ENCODE measurements around the gene TMA7B. TPM values are rescaled to one million over a fixed set of nuclear protein-coding genes. Genes with fewer than 3 reads are reported as not detected.
"Not testable (repeated sequence)": the region's sequence is repeated elsewhere in the genome, so short reads cannot be mapped to it uniquely, and the experiment has no call there.

TMA7B gene
- total RNA-seq, 4 donors from 2014 or later = not detected

- peak overlapping the region in 1 of 4 donors; percentile 21 for H3K27ac ChIP-seq
- WGBS, 2 donors = 66 to 70% methylated on average over 8 of the region's 8 CpGs
- H3K9me3 ChIP-seq = no peaks in the 10 kb centered on the region
- H3K36me3 ChIP-seq = no peaks in the 10 kb centered on the region
- peaks cover 0 to 4% (median 0%) of the 10 kb centered on the region in 4 donors for H3K27me3 ChIP-seq
- H3K4me3 ChIP-seq = no peak overlapping the region
- TF ChIP-seq POLR2A (IDR thresholded peaks at IDR 0.05) = no peak
- TF ChIP-seq, protein P1, sequence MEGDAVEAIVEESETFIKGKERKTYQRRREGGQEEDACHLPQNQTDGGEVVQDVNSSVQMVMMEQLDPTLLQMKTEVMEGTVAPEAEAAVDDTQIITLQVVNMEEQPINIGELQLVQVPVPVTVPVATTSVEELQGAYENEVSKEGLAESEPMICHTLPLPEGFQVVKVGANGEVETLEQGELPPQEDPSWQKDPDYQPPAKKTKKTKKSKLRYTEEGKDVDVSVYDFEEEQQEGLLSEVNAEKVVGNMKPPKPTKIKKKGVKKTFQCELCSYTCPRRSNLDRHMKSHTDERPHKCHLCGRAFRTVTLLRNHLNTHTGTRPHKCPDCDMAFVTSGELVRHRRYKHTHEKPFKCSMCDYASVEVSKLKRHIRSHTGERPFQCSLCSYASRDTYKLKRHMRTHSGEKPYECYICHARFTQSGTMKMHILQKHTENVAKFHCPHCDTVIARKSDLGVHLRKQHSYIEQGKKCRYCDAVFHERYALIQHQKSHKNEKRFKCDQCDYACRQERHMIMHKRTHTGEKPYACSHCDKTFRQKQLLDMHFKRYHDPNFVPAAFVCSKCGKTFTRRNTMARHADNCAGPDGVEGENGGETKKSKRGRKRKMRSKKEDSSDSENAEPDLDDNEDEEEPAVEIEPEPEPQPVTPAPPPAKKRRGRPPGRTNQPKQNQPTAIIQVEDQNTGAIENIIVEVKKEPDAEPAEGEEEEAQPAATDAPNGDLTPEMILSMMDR (IDR thresholded peaks at IDR 0.05) = no peak
- intact Hi-C loops (cut with DNase I) = no loop called here
- peaks cover 0 to 8% (median 0%) of the 10 kb centered on the region in 3 donors for H3K4me1 ChIP-seq
- DNase-seq = no peak
These were observed 13.5 kb upstream of the TMA7B start for GRCh38 chr22:39946503-39947219.

DNA sequence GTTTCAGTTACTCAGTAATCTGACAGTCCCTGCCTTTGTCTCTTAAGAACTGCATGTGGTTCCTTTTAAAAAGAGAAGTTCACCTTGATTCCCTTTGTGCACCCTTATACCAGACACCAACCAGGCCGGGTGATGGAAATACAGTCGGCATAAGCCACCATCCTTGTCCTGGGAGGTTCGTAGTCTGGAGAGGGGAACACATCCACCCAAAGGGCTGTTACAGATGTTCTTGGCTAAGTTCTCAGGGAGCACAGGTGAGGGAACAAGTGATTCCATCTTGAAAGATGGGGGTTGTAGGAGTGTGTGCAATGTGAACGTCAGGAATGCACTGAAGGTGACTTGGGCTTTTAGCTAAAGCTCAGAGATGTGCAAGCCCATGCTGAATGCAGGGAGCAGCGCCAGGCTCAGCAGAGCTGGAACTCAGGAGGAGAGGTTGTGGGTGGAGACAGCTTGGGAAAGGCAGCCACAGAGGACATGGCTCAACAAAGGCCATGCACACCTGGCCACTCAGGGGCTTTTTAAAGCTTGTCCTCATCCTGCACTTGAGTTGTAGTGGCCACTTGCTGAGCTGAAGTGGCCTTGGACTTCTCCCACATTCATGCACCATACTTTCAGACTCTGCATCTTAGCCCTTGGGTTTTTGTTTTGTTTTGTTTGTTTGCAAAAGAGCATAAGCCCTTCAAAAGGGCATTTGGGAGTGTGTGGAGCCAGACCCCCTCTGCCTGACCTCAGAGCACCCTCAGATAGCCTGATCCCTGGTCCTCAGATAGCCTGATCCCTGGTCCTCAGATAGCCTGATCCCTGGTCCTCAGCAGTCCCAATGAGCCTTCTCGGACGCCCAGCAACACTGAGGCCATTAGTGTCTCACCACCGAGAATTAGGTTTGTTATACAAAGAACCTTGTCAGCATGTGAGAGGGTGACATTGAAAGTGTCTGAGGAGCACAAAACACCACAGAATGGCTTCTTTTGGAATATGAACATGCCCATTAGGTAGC lies 12.7 kb upstream of the TMA7B start:
- intact Hi-C loops (cut with DNase I) = no loop called here
- Histone ChIP-seq H3K36me3 (no peaks in the 10 kb centered on the region), H3K27me3 (peaks cover 0 to 4% (median 0%) of the 10 kb centered on the region in 4 donors), H3K9me3 (no peaks in the 10 kb centered on the region), H3K4me1 (peaks cover 0 to 8% (median 0%) of the 10 kb centered on the region in 3 donors), H3K27ac (peak overlapping the region in 1 of 4 donors; percentile 14), H3K4me3 (no peak overlapping the region)
- WGBS, 2 donors = 74 to 86% methylated on average over 3 to 5 of the region's 8 CpGs
- DNase-seq = no peak
- TF ChIP-seq, protein P1 (IDR thresholded peaks at IDR 0.05) = no peak
- TF ChIP-seq POLR2A (IDR thresholded peaks at IDR 0.05) = no peak

DNA sequence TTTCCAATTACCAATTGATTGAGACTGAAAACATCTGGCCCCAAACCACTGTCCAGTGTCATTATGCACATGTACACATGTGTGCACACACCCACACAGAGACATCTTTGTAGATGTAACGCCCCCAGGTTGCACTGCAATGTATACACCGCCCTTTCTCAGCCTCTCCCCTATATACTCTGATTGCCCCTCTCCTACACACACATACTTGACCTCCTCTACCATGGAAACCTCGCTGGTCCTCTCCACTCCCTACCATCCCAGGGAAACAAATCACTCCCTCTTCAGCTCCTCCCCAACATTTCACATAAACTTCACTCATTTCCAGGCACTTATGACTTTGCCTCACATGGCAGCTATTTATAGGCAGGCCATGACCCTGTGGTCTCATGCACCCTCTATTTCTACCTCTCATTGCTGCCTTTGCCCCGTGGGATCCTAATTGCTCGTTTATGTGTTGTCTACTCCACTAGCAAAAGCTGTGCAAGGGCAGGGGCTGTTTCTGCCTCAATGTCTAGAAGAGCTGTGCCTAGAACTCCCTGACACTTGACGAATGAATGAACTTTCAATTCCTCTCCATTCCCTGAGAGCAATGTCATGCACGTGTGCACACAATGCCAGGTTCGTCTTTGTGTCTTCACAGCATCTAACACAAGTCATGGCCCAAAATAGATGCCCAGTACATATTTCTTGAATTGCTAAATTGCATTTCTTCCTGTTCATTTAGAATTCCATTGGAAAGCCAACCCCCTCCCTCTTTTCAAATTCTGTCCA lies 10.0 kb upstream of the TMA7B start:
- H3K9me3 ChIP-seq = no peaks in the 10 kb centered on the region
- no peak for DNase-seq
- intact Hi-C loops (cut with DNase I) = no loop called here
- no peak overlapping the region for H3K4me3 ChIP-seq
- TF ChIP-seq, protein P1 (IDR thresholded peaks at IDR 0.05) = no peak
- no peak for TF ChIP-seq POLR2A (IDR thresholded peaks at IDR 0.05)
- H3K4me1 ChIP-seq = peaks cover 0 to 24% (median 7%) of the 10 kb centered on the region in 3 donors
- H3K27me3 ChIP-seq = peaks cover 0 to 4% (median 0%) of the 10 kb centered on the region in 4 donors
- H3K27ac ChIP-seq = no peak overlapping the region
- 76 to 81% methylated on average over 8 of the region's 8 CpGs for WGBS, 2 donors
- no peaks in the 10 kb centered on the region for H3K36me3 ChIP-seq

GRCh38 chr22:39951603-39952293 lies 8.4 kb upstream of the TMA7B start:
- 74 to 79% methylated on average over 11 of the region's 11 CpGs for WGBS, 2 donors
- H3K36me3 ChIP-seq; H3K27ac ChIP-seq; intact Hi-C loops (cut with DNase I); H3K27me3 ChIP-seq; H3K9me3 ChIP-seq; DNase-seq; H3K4me3 ChIP-seq: not testable (repeated sequence)
- peaks cover 0 to 20% (median 7%) of the 10 kb centered on the region in 3 donors for H3K4me1 ChIP-seq

DNA sequence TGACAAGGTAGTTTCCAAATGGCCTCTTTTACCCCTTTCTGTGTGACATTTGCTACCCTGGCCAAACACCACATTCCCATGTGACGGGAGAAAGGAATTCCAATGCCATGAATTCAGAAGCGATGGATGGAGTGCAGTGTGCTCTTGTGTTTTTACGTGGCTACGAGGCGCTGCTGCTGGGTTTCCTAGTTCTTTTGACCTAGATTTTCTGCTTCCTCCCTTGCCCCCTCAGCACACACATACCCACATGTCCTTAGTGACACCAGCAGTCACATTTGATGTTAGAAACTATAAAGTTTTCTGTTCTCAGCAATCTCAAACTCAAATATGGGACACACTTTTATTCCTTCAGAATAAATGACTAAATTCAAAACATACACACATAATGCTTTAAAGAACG lies 7.8 kb upstream of the TMA7B start:
- no peaks in the 10 kb centered on the region for H3K36me3 ChIP-seq
- no peak overlapping the region for H3K27ac ChIP-seq
- no peaks in the 10 kb centered on the region for H3K9me3 ChIP-seq
- no peak for DNase-seq
- peaks cover 0 to 8% (median 0%) of the 10 kb centered on the region in 4 donors for H3K27me3 ChIP-seq
- WGBS, 2 donors = 87 to 94% methylated on average over 6 of the region's 6 CpGs
- peaks cover 0 to 16% (median 7%) of the 10 kb centered on the region in 3 donors for H3K4me1 ChIP-seq
- intact Hi-C loops (cut with DNase I) = no loop called here
- TF ChIP-seq, protein P1 (IDR thresholded peaks at IDR 0.05) = no peak
- no peak for TF ChIP-seq POLR2A (IDR thresholded peaks at IDR 0.05)
- H3K4me3 ChIP-seq = no peak overlapping the region

All from esophagus squamous epithelium (tissue), 5 donors.